Right lobe of liver (tissue), 4 donors: ENCODE data around the gene CEP112.

Experiments used
- POLR2A ChIP-seq: fragments of 450-650 bp; IDR thresholded peaks from one replicate; pipeline ENCODE4 v1.6.1; 2017; ENCODE audit warnings: antibody characterized with exemption, mild to moderate bottlenecking
- TF ChIP-seq, protein P1 (sequence below), 4 donors: fragments of 200-600 bp in 3 of 4; fragments of 450-650 bp in 1 of 4; IDR thresholded peaks; one replicate each; pipeline versions ENCODE4 v1.5.1 to v1.8.0; 2016 to 2022; ENCODE audit warnings: antibody characterized with exemption in 4 of 4, mild to moderate bottlenecking in 2 of 4
- donor health status: DM: no; HTN: no; CAD: no.
- donor health status: DM: no; HTN: no; CAD: no.
- donor health status: DM: no; HTN: yes; CAD: no.

DNA sequence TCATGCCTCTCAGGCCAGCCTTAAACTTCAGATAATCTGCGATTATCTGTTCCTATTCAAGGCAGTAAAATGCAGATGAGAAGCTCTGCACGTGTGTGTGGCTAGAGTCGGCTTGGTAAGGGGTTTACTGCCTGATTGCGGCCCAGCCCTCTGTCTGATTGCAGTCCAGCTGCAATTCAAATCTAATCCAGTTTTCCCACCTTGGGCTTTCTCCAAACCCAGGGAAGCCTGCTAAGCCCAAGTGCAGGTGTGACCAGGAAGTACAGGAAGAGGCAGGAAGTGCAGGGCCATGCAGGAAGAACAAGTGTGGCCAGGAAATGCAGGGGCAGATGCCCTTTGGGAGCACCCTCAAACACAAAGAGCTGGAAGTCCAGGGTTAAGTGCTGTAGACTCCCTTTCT is 314.9 kb downstream of the CEP112 start:
- TF ChIP-seq POLR2A, result no peak
- TF ChIP-seq, protein P1, sequence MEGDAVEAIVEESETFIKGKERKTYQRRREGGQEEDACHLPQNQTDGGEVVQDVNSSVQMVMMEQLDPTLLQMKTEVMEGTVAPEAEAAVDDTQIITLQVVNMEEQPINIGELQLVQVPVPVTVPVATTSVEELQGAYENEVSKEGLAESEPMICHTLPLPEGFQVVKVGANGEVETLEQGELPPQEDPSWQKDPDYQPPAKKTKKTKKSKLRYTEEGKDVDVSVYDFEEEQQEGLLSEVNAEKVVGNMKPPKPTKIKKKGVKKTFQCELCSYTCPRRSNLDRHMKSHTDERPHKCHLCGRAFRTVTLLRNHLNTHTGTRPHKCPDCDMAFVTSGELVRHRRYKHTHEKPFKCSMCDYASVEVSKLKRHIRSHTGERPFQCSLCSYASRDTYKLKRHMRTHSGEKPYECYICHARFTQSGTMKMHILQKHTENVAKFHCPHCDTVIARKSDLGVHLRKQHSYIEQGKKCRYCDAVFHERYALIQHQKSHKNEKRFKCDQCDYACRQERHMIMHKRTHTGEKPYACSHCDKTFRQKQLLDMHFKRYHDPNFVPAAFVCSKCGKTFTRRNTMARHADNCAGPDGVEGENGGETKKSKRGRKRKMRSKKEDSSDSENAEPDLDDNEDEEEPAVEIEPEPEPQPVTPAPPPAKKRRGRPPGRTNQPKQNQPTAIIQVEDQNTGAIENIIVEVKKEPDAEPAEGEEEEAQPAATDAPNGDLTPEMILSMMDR (IDR thresholded peaks at IDR 0.05), result no peak
